K562 (cell line): ENCODE measurements around the gene ZNF326. TPM values are rescaled to one million over a fixed set of nuclear protein-coding genes. Genes with fewer than 3 reads are reported as not detected.
A peak's percentile ranks its signal among the peaks of the same experiment; 100 is the strongest.

Experiments used
- ATAC-seq: fragments of 200-7000 bp; cut with Tn5 transposase; 3 replicates; pipeline ENCODE4 v1.9.1; 2020; ENCODE audit warnings: moderate library complexity
- BruUV-seq: library from RNA; stranded (reverse); fragments of 400-500 nt; replicated peaks from 2 replicates; lab custom pipeline; 2021; lab: Mats Ljungman, UMichigan
- CTCF ChIA-PET: fragments of 300-600 bp; formaldehyde crosslinking; extraction: SDS; loops from one replicate; lab custom pipeline; 2021; ENCODE audit warnings: low intra/inter-chr PET ratio; lab: Yijun Ruan, JAX
- POLR2A ChIA-PET: fragments of 300-600, 350-650 bp; sonication (Branson Sonifier 250); formaldehyde crosslinking; extraction: SDS; loops from one replicate; lab custom pipeline; 2021; ENCODE audit warnings: antibody characterized with exemption, inconsistent platforms; lab: Yijun Ruan, JAX
- DNase-seq, 4 experiments: peaks; one replicate each; pipeline versions ENCODE4 v3.0.0 to v3.0.0-alpha.2; 2011 to 2018; ENCODE audit warnings: low spot score in 3 of 4, mixed read lengths in 3 of 4; ENCODE audit errors: extremely low read depth in 1 of 4
- FAIRE-seq: peaks from 2 replicates; lab custom pipeline; 2011; peaks lifted over from hg19 to GRCh38; lab: Jason Lieb, UNC
- H2AFZ ChIP-seq: 2 replicates; pipeline ENCODE4 v1.6.0; 2011; ENCODE audit warnings: low read depth, low read length, control low read depth, inconsistent platforms
- H3K27ac ChIP-seq: fragments of 200-600 bp; 3 replicates; pipeline ENCODE4 v1.8.0; 2011; ENCODE audit warnings: low read depth, mild to moderate bottlenecking, control low read depth, inconsistent platforms, low read length, moderate library complexity, mixed read lengths; ENCODE audit errors: extremely low read depth
- H3K27me3 ChIP-seq, 2 experiments: fragments of 300-600 bp in 1 of 2; 2 replicates in 1 of 2; 3 replicates in 1 of 2; pipeline versions ENCODE4 v1.6.0 to v1.8.0; 2011; ENCODE audit warnings: inconsistent platforms in 2 of 2, low read length in 2 of 2, mild to moderate bottlenecking in 1 of 2, mixed read lengths in 1 of 2, moderate library complexity in 1 of 2; ENCODE audit not compliant: control insufficient read depth in 2 of 2, insufficient read depth in 2 of 2
- H3K36me3 ChIP-seq: fragments of 300-600 bp; 3 replicates; pipeline ENCODE4 v1.8.0; 2011; ENCODE audit warnings: mild to moderate bottlenecking, low read length, inconsistent platforms; ENCODE audit not compliant: control insufficient read depth, insufficient read depth
- H3K4me1 ChIP-seq, 2 experiments: fragments of 200-600 bp in 1 of 2; replicated peaks in 1 of 2; 2 replicates in 1 of 2; 3 replicates in 1 of 2; pipeline versions ENCODE4 v1.5.1 to v1.8.0; 2011; ENCODE audit warnings: inconsistent platforms in 2 of 2, low read length in 2 of 2, mild to moderate bottlenecking in 1 of 2, mixed read lengths in 1 of 2, moderate library complexity in 1 of 2; ENCODE audit not compliant: control insufficient read depth in 2 of 2, insufficient read depth in 2 of 2
- H3K4me2 ChIP-seq: 2 replicates; pipeline ENCODE4 v1.6.1; 2011; ENCODE audit warnings: low read length, control low read depth, inconsistent platforms, mixed read lengths; ENCODE audit not compliant: insufficient read depth
- H3K4me3 ChIP-seq: fragments of 200-600 bp; sonication (generic), shearing (Covaris generic); 2 replicates; pipeline ENCODE4 v1.5.1; 2016; ENCODE audit warnings: control low read depth, inconsistent platforms
- H3K79me2 ChIP-seq: fragments of 200-600 bp; 3 replicates; pipeline ENCODE4 v1.8.0; 2011; ENCODE audit warnings: low read length, inconsistent platforms; ENCODE audit not compliant: control insufficient read depth, insufficient read depth
- H3K9ac ChIP-seq, 2 experiments: 2 replicates each; pipeline versions ENCODE4 v1.6.0 to v1.6.1; 2011; ENCODE audit warnings: low read depth in 2 of 2, low read length in 2 of 2, control low read depth in 1 of 2, inconsistent platforms in 1 of 2, mild to moderate bottlenecking in 1 of 2, mixed read lengths in 1 of 2; ENCODE audit not compliant: insufficient read depth in 1 of 2
- H3K9me1 ChIP-seq: one replicate; pipeline ENCODE4 v1.6.0; 2011; ENCODE audit warnings: inconsistent platforms, mild to moderate bottlenecking, low read length, moderate library complexity; ENCODE audit not compliant: control insufficient read depth, insufficient read depth
- H3K9me3 ChIP-seq: replicated peaks from 2 replicates; pipeline ENCODE4 v1.5.1; 2011; ENCODE audit warnings: low read depth, low read length, inconsistent platforms; ENCODE audit not compliant: control insufficient read depth, insufficient read depth
- H4K20me1 ChIP-seq: replicated peaks from 2 replicates; pipeline ENCODE4 v1.6.1; 2011; ENCODE audit warnings: low read length, inconsistent platforms, mixed read lengths; ENCODE audit not compliant: control insufficient read depth, insufficient read depth
- ADNP ChIP-seq: fragments of 200-800 bp; sonication (Bioruptor generic); IDR thresholded peaks from 2 replicates; pipeline ENCODE4 v1.6.1; 2016; ENCODE audit warnings: missing genetic modification characterization, missing compliant biosample characterization
- BCL6 ChIP-seq: fragments of 250-450 bp; sonication (Bioruptor Pico); IDR thresholded peaks from 2 replicates; pipeline ENCODE4 v1.4.0; 2020
- C11orf30 ChIP-seq: fragments of 450-650 bp; IDR thresholded peaks from 2 replicates; pipeline ENCODE4 v1.6.1; 2016; ENCODE audit warnings: low read depth, mild to moderate bottlenecking
- ELF2 ChIP-seq: fragments of 250-450 bp; sonication (Bioruptor Pico); IDR thresholded peaks from 2 replicates; pipeline ENCODE4 v1.5.0; 2021; ENCODE audit warnings: mild to moderate bottlenecking
- ILK ChIP-seq: fragments of 450-650 bp; IDR thresholded peaks from 2 replicates; pipeline ENCODE4 v1.6.1; 2016; ENCODE audit warnings: missing genetic modification characterization, low read depth, mild to moderate bottlenecking, missing compliant biosample characterization, moderate library complexity, borderline replicate concordance
- NR2C1 ChIP-seq, 2 experiments: fragments of 450-650 bp; IDR thresholded peaks; 2 replicates each; pipeline ENCODE4 v1.6.1; 2017; ENCODE audit warnings: mild to moderate bottlenecking in 2 of 2, antibody characterized with exemption in 1 of 2, inconsistent platforms in 1 of 2, missing compliant biosample characterization in 1 of 2, missing genetic modification characterization in 1 of 2
- ZNF347 ChIP-seq: fragments of 450-650 bp; formaldehyde crosslinking; IDR thresholded peaks from 2 replicates; pipeline ENCODE4 v1.4.0; 2020; ENCODE audit warnings: low read depth, mild to moderate bottlenecking, moderate library complexity
- WGBS: fragments of 100-300 bp; shearing (Covaris generic); methylation state at CpG from one replicate; pipeline ENCODE4 v1.1.6; 2016; ENCODE audit warnings: low coverage, mixed read lengths; ENCODE audit not compliant: insufficient coverage; ENCODE audit errors: missing lambda C conversion rate; 5-methylcytosine and 5-hydroxymethylcytosine counted together
- in situ Hi-C: fragments of 300-500 bp; cut with MboI; formaldehyde crosslinking; loops from 4 replicates; pipeline ENCODE4 v1.15.0; 2018; ENCODE audit warnings: inconsistent platforms, mixed read lengths
- intact Hi-C: fragments of 100-400 bp; cut with micrococcal nuclease; formaldehyde crosslinking; loops from 2 replicates; pipeline ENCODE4 v1.14.2; 2022
- polyA plus RNA-seq, 8 experiments: library from polyadenylated mRNA; depleted of rRNA in 4 of 8; stranded (reverse) in 5 of 8; unstranded in 3 of 8; fragments of >200 nt; fragmentation: Nextera tagmentation in 2 of 8; fragmentation: Illumina TruSeq in 1 of 8; extraction: Ambion mirVana in 2 of 8; extraction: Trizol in 1 of 8; gene quantifications; 2 replicates each; pipeline versions ENCODE4 v1.2.1 to v1.2.3, GENCODE V29; 2011 to 2014; ENCODE audit warnings: inconsistent platforms in 1 of 8, missing spikeins in 1 of 8
- total RNA-seq, 7 experiments: library from RNA; depleted of rRNA in 6 of 7; stranded (reverse); fragments of >200 nt in 6 of 7; fragmentation: Illumina TruSeq in 2 of 7; extraction: Trizol in 2 of 7; gene quantifications; 2 replicates each; pipeline versions ENCODE4 v1.2.1 to v1.2.3, GENCODE V29; 2011 to 2021; ENCODE audit warnings: low replicate concordance in 1 of 7
- TF ChIP-seq, protein P1 (sequence below): fragments of 450-650 bp; IDR thresholded peaks from 2 replicates; pipeline ENCODE4 v1.6.1; 2017; ENCODE audit warnings: antibody characterized with exemption, mild to moderate bottlenecking
- TF ChIP-seq, protein P2 (sequence below): fragments of 250-450 bp; sonication (Bioruptor Pico); IDR thresholded peaks from 2 replicates; pipeline ENCODE4 v1.8.0; 2021; ENCODE audit warnings: moderate library complexity, mild to moderate bottlenecking, inconsistent platforms
- TF ChIP-seq, protein P3 (sequence below): fragments of 250-450 bp; sonication (Bioruptor Pico); IDR thresholded peaks from 2 replicates; pipeline ENCODE4 v1.5.0; 2020; ENCODE audit warnings: mild to moderate bottlenecking, borderline replicate concordance

The ZNF326 gene
- total and polyA plus RNA-seq, 9 of the 15 experiments (the other 6 are each of a cell fraction or from before 2014, with no cell fraction given) = 7.2 to 33.2 (median 20.1) TPM

DNA sequence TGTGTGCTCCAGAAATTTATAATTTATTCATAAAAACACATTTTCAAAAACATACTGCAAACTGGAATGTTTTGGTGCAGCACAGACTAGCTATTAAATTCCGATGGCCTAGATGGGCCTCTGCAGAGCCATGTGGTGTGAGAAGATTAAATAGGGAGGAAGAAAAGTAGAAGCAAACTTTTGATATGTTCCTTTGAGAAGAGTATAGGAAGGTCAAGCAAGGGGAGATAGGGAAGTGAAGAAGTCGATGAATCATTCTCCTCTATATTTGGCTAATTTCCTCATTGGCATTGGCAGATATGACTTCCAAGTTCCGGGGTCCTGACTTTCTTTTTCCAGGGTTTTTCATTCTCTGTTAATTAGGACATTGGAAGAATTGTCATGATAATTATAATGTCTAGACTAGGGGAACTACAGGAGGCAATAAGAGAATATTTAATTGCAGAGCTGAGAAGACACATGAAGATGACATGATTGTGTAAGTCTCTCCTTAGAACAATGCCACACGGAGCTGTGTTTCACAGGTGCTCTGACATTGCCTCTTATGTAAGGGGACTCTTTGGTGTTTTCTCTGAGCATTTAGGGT, 19.3 kb upstream of the ZNF326 start (continued):
- TF ChIP-seq, protein P1, sequence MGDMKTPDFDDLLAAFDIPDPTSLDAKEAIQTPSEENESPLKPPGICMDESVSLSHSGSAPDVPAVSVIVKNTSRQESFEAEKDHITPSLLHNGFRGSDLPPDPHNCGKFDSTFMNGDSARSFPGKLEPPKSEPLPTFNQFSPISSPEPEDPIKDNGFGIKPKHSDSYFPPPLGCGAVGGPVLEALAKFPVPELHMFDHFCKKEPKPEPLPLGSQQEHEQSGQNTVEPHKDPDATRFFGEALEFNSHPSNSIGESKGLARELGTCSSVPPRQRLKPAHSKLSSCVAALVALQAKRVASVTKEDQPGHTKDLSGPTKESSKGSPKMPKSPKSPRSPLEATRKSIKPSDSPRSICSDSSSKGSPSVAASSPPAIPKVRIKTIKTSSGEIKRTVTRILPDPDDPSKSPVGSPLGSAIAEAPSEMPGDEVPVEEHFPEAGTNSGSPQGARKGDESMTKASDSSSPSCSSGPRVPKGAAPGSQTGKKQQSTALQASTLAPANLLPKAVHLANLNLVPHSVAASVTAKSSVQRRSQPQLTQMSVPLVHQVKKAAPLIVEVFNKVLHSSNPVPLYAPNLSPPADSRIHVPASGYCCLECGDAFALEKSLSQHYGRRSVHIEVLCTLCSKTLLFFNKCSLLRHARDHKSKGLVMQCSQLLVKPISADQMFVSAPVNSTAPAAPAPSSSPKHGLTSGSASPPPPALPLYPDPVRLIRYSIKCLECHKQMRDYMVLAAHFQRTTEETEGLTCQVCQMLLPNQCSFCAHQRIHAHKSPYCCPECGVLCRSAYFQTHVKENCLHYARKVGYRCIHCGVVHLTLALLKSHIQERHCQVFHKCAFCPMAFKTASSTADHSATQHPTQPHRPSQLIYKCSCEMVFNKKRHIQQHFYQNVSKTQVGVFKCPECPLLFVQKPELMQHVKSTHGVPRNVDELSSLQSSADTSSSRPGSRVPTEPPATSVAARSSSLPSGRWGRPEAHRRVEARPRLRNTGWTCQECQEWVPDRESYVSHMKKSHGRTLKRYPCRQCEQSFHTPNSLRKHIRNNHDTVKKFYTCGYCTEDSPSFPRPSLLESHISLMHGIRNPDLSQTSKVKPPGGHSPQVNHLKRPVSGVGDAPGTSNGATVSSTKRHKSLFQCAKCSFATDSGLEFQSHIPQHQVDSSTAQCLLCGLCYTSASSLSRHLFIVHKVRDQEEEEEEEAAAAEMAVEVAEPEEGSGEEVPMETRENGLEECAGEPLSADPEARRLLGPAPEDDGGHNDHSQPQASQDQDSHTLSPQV = peak; percentile 19; the same call in 1 of the 2 replicates
- peak; percentile 37 for TF ChIP-seq C11orf30

DNA sequence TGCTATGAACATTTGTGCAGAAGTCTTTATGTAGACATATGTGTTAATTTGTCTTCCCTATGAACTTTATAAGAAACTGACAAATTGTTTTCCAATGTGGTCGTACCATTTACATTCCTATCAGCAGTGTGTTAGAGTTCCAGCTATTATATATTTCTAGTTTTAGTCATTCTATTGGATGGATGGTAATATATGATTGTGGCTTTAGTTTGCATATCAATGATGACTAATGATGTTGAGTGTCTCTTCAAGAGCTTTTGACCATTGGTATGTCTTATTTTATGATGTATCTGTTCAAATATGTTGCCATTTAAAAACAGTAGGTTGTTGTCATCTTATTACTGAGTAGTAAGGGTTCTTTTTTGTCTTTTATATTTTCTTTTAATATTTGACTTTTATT, 16.2 kb upstream of the ZNF326 start:
- no TSS peak for BruUV-seq
- no peaks in the 10 kb centered on the region for H3K27me3 ChIP-seq
- H3K36me3 ChIP-seq = no peaks in the 10 kb centered on the region
- CTCF ChIA-PET = interaction anchor here (0.7 kb wide), 1 partner anchor 179 kb away, joined by 4 read pairs; no protein-coding TSS in a partner anchor
- no peak overlapping the region for H3K4me3 ChIP-seq
- in situ Hi-C loops (loop anchor here (25.0 kb wide), 1 partner anchor 866 kb away; no protein-coding TSS in a partner anchor), intact Hi-C loops (no loop called here)
- H3K9ac ChIP-seq = no peak overlapping the region
- POLR2A ChIA-PET = interaction anchor here (1.5 kb wide), 1 partner anchor 14 kb away, joined by 3 read pairs; no protein-coding TSS in a partner anchor
- ATAC-seq (no peak), DNase-seq (no peak), FAIRE-seq (no peak)
- WGBS = 91% methylated on average over 1 of the region's 1 CpG
- no peak overlapping the region for H3K27ac ChIP-seq
- H3K4me1 ChIP-seq = peaks cover 4 to 25% of the 10 kb centered on the region in 2 experiments; a peak in 4 of 5 replicates
- no peaks in the 10 kb centered on the region for H4K20me1 ChIP-seq
- no peaks in the 10 kb centered on the region for H3K79me2 ChIP-seq
- no peak overlapping the region for H3K4me2 ChIP-seq
- H2AFZ ChIP-seq = no peak overlapping the region
- H3K9me1 ChIP-seq = no peaks in the 10 kb centered on the region
- H3K9me3 ChIP-seq = no peaks in the 10 kb centered on the region
- no peak for TF ChIP-seq ELF2 (CRISPR knock-in tag)
- no peak for TF ChIP-seq ADNP (tag)
- TF ChIP-seq ZNF347 = no peak
- TF ChIP-seq BCL6 (CRISPR knock-in tag) = no peak
- TF ChIP-seq, protein P2, sequence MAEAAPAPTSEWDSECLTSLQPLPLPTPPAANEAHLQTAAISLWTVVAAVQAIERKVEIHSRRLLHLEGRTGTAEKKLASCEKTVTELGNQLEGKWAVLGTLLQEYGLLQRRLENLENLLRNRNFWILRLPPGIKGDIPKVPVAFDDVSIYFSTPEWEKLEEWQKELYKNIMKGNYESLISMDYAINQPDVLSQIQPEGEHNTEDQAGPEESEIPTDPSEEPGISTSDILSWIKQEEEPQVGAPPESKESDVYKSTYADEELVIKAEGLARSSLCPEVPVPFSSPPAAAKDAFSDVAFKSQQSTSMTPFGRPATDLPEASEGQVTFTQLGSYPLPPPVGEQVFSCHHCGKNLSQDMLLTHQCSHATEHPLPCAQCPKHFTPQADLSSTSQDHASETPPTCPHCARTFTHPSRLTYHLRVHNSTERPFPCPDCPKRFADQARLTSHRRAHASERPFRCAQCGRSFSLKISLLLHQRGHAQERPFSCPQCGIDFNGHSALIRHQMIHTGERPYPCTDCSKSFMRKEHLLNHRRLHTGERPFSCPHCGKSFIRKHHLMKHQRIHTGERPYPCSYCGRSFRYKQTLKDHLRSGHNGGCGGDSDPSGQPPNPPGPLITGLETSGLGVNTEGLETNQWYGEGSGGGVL (CRISPR knock-in tag) = no peak
- no peak for TF ChIP-seq ILK (tag)
- TF ChIP-seq, protein P3, sequence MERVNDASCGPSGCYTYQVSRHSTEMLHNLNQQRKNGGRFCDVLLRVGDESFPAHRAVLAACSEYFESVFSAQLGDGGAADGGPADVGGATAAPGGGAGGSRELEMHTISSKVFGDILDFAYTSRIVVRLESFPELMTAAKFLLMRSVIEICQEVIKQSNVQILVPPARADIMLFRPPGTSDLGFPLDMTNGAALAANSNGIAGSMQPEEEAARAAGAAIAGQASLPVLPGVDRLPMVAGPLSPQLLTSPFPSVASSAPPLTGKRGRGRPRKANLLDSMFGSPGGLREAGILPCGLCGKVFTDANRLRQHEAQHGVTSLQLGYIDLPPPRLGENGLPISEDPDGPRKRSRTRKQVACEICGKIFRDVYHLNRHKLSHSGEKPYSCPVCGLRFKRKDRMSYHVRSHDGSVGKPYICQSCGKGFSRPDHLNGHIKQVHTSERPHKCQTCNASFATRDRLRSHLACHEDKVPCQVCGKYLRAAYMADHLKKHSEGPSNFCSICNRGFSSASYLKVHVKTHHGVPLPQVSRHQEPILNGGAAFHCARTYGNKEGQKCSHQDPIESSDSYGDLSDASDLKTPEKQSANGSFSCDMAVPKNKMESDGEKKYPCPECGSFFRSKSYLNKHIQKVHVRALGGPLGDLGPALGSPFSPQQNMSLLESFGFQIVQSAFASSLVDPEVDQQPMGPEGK (CRISPR knock-in tag) = no peak
- no peak for TF ChIP-seq NR2C1 (IDR thresholded peaks at IDR 0.05)
- TF ChIP-seq NR2C1 (tag; IDR thresholded peaks at IDR 0.05) = no peak
